CD4-positive, alpha-beta T cell treated with Interleukin-17A for 1 hour (primary cell): ENCODE data around the gene CCDC32.

Source experiments
- DNase-seq: peaks from one replicate; pipeline ENCODE4 v3.0.0-alpha.2; 2020

Gene CCDC32

DNA sequence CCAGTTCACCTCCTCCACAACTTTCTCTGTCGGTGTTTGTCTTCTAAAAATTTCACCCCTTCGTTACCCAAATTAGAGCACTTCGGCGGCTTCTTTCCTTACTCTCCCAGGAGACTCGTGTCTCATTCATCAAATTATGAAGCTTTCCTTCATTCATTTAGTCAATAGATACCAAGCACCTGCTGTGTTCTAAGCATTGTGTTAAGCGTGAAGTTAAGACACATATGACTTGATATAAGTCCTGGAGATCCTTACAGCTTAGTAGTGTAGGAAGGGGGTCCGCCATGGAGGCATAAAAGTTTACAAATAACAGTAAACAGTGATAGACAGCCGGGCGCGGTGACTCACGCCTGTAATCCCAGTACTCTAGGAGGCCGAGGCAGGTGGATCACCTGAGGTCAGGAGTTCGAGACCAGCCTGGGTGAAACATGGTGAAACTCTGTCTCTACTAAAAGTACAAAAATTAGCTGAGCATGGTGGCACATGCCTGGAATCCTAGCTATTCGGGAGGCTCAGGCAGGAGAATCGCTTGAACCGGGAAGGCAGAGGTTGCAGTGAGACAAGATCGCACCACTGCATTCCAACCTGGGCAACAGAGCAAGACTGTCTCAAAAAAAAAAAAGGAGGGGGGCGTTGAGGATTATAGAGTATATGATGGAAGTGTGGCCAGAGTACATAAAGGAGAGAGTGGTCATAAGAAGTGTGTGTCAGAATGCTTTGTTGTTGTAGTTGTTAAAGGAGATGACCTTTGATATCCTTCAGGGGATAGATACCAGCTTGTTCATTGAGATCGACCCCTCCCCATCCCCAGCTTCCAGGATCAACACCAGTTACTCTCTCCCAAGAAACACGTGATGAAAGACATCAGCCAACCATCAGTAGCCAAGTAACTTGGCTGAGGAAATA is 744 bp upstream of the CCDC32 start:
- no peak for DNase-seq

DNA sequence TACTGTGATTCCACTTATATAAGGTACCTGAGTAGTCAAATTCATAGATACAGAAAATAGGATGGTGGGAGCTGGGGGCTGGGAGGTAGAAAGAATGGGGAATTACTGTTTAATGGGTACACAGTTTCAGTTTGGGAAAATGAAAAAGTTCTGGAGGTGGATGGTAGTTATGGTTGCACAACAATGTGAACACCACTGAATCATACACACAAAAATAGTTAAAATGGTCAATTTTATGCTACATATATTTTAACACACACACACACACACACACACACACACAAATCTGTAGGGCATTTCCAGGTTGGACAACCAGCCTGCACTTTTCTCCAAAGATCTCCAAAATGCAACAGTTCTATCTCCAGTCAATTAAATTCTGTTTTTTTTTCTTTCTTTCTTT is 1.4 kb downstream of the CCDC32 start:
- DNase-seq, result no peak

DNA sequence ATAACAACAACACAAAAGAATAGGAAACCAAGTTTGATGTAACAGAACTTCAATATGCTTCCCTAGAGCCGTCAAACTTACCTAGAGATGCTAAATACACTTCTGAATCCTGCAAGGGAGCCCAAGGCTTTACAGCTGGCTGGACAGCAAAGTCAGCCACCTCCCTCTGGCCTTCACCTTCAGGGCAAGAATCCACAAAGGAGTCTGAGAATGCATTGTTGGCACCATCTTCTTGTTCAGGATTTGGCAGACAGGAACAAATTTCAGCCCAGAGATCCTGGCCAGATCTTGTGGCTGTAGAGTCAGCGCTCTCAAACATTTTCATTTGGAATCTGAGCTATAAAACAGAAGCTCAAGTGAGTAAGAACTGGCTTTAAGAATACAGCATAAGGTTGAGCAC is 2.2 kb downstream of the CCDC32 start:
- DNase-seq, result no peak

DNA sequence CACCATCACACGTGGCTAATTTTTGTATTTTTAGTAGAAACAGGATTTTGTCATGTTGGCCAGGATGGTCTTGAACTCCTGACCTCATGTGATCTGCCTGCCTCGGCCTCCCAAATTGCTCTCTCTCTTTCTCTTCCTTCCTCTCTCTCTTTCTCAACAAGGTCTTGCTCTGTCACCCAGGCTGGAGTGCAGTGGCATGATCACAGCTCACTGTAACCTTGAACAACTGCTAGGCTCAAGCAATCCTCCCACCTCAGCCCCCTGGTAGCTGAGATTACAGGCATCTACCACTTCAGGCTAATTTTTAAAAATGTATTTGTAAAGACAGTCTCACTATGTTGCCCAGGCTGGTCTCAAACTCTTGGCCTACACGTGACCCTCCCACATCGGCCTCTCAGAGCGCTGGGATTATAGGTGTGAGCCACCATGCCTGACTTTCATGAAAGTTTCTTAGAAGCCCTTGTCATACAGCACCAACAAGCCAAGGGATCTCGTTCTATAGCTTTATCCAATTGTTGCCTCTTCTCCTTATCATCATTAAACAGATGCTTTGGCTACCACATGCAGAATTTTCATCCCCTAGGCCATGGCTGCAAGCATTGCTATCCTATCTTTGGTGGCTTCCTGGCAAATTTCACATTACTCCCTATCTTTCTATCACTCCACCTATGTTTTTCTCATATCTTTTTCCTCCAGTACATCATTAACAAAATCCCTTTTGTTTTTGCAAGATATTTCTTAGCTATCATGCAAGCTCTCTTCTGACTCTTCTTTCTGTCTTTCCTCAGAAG is 5.7 kb downstream of the CCDC32 start:
- DNase-seq, result no peak

DNA sequence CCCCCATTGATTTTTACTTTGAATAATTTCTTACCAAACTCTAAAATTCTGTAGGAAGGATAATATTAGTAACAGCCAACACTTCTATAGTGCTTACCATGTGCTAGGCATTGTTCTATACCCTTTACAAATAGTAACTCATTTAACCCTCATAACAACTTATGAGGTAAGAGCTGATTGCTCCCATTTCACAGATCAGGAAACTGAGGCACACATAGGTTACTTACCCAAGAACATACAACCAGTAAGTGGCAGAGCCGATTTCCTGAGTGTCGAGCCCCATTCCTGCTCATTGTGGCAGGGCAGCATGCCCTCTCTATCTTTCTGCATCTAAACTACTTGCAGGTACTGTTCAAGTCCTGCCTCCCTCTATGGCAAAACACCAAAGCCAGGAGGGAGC is 9.0 kb downstream of the CCDC32 start:
- no peak for DNase-seq

DNA sequence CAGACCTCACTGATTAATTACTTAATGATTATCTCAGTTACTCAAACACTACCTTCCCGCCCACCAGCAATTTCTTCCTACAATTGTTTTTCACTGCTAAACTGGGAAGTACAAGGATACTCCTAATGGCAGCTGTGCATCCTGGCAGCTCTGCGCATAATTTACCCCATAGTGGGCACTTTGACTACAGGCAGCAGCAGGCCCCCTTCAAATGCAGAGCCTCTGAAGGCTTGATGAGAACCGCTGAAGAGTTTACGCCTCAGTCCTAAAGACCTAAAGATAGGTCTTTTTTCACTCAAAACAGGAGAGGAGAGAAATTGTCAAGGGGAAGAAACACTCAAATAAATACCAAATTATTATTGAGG is 10.7 kb downstream of the CCDC32 start:
- no peak for DNase-seq

DNA sequence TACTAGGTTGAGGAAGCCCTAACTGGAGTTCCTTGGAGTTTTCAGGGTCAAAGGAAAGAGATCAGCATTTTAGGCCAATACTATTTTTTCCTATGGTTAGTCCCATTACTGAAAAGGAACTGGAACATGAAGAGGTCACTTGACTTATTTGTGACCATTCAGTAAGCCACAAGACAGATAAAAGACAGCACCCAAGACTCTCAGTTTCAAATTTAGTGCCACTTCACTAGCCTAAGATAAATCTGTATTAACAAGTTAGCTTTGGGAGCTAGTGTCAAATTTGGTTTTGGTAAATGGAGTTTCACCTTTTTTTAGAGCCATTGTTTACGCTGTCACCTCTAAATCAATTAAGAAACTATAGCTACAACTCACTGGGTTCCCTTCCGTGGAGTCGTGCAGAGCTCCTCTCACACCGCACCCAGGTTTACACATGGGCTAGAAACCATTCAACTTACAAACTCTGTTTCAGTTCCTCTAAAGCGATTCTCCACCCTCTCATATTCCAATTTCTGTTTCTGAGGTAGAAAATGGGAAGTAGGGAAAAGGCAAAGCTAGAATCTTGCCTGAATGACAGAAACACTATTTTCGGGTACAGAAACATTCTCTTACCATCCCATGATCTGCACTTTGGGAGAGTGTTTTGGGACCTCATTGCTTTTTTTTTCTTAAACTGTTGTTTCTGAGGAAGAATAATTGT is 14.4 kb downstream of the CCDC32 start:
- DNase-seq, result peak; percentile 16

DNA sequence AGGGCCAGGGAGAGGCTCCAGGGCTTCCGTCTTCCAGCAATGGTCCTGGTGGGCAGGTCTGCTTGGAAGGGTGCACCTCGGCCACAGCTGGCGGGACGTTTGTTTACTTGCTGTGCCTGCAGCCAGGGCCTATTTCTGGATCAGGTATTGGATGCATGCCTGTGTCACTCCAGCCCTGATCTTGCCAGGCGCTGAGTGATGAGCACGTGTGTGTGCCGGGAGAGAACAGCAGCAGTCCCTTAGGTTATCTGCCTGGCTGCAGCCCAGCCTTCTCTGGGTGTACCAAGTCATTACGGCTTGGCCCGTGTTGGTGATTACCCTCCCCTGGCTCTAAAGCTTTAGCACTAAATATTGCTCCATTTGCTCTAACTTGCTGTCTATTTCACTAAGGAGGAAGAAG is 14.9 kb downstream of the CCDC32 start:
- DNase-seq, result no peak

DNA sequence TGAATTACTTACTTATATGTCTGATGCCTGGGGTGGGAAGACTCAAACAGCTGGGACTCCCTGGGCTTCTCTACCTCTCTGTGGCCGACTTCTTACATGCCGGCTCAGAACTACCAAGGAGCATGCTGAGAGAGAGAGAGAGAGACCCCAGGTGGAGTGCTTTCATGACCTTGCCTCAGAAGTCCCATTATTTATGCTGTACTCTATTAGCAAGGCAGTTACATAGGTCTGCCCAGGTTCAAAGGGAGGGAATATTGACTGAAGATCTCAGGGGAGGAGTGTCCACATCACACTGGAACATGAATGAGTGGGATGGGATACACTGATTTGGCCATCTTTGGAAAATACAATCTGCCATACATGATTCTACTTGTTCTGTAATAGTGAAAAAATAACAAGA is 16.2 kb downstream of the CCDC32 start:
- DNase-seq, result no peak

DNA sequence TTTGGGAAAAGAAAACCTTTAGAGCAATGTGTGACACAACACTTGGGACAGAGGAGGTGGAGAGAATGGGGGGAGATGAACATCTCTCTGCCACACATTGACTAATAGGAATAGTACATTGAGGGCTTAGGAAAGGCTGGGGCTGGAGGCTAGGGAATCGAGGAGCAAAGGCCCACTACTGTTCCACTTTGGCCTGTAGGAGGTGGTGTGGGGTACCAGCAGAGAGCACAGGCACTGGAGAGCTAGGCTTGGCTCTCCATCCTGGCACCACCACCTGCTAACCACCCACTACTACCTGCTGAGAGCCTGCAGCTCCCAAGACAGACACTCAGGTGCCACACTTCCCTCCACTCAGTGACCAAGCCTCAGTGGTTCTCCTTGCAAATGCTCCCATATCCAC is 19.4 kb downstream of the CCDC32 start:
- no peak for DNase-seq

DNA sequence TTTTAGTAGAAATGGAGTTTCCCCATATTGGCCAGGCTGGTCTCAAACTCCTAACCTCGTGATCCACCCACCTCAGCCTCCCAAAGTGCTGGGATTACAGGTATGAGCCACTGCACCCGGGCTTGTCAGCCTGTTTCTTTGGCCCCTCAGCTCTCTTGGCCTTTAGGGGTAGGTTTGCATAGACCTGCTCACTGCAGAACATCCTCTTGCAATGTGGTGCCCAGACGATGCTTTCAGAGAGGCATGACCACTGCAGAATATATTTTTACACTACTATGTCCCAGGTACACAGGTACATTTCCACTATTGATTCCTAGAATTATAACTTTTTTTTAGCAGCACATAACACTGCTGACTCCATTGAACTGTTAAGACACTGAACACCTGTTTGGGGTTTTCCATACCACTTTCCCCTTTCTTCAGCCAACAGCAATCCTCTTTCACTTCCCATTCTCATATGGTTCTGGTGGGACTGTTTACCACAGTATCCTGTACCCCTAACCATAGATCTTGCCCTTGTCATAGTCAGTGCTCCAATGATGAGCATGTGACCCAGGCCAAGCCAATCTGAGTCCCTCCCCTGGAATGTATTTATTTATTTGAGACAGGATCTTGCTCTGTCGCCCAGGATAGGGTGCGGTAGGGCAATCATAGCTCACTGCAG is 21.1 kb downstream of the CCDC32 start:
- DNase-seq, result no peak

DNA sequence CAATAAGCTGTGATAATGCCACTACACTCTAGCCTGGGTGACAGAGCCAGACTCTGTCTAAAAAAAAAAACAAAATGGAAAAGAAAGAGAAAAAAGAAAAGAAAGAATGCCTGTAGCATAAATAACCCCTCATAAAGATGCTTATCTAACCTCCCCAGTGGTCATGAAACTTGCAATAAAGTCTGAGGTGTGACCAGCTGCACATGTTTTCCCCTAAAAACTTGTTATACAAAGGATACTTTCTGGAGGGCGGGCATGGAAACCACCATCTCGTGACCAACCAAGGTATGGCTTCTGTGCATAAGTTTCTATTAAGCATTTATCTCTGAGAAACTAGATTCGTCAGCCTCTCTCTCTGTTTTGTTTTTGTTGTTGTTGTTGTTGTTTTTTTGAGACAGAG is 21.8 kb downstream of the CCDC32 start:
- DNase-seq, result no peak

DNA sequence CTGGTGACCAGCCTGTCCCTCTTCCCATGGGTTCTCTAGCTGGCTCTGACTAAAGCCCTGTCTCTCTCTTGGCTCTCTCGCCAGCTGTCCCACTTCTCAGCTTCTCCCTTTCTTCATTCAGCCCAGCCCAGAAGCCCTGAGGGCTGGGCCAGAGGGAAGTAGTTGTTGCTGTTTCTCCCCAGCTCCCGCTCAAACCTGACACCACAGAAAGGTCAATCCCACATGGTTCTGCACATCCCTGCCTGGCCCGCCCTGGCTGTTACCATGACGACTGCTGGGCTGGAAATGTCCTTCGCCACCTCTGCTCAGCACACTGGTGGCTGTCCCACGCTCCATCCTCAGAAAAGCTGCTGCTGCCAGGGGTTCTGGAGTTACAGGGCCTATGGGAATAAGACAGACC is 25.9 kb downstream of the CCDC32 start:
- DNase-seq, result no peak

DNA sequence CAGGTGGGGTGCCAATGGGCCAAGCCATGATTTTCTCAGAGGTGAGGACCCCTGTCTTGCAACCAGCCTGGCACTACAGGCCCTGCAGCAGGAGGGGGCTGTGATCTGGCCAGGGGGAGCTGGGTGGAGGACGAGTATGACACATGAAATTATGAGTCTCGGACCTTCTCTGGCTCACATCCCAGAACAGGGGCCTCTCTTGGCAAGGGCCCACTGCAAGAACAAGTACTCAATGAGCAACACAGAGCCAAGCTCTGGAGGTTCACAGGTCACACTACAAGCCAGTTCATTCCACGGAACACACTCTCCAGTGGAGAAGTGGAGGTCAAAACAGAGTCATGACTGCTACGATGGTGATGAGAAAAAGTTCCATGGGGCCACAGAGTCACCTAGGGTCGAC is 28.3 kb downstream of the CCDC32 start:
- no peak for DNase-seq

DNA sequence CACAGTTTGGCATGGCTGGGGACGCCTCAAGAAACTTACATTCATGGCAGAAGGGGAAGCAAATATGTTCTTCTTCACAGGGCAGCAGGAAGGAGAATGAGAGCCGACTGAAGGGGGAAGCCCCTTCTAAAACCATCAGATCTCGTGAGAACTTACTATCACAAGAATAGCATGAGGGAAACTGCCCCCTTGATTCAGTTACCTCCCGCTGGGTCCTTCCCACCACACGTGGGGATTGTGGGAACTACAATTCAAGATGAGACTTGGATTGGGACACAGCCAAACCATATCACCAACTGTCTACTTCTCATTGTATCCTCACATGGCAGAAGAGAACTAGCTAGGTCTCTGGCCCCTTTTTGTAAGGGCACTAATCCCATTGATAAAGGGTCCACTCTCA is 30.5 kb downstream of the CCDC32 start:
- DNase-seq, result no peak

DNA sequence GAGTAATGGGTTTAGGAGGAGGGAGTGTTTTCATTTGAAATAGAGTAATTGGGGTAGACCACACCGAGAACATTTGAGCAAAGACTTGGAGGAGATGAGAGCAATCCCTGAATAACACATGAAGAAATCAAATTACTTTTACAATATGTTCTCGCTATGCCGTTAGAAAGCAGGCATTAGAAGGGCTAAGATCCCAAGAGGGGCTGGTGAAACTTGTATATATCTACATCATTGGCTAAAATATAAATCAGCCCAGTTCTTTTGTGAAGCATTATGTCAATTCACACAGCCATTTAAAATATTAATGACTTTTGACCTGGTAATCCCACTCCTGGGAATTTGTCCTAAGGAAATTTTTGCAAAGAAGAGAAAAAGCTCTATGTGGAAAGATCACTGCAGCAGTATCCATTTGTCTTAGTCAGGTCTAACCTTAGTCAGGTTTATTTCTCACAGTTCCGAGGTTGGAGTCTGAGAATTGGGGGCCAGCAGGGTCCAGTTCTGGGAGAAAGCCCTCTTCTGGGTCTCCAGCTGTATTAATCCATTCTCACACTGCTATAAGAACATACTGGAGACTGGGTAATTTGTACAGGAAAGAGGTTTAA is 31.0 kb downstream of the CCDC32 start:
- no peak for DNase-seq

DNA sequence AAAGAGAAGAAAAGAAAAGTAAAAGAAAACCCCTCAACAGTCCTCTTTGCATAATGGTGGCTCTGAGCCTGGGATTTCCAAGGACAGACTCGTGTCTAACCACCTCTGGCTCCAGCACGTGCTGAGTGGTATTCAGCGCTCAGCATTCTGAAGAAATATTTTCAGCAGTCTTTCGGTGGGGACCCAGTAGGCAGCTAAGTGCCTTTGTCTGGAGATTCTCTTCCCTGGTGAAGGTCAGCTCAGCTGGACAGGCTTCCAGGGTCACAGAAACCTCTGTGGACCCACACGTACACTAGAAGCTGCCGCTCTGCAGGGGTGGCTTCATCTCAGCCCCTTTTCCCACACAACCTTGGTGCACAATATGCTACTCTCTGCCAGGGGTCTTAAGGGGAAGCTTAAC is 36.0 kb downstream of the CCDC32 start:
- no peak for DNase-seq

DNA sequence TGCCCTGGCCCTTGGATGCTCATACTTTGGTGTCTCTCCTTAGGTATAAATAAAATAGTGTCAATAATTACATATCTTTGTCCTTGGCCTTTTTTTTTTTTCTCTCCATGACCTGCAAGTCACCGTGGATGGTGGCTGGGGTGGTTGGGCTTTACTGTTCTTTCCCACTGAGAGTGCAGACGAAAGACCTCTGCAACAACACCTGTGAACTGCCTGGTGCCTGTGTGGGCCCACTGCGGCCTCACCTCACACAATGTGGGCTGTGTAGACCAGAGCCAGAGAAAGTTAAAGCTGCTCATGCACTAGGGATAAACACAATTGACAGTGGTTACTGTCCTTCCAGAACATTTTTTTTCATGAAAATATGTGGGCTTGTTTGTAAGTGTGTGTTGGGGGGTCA is 39.0 kb downstream of the CCDC32 start:
- no peak for DNase-seq

DNA sequence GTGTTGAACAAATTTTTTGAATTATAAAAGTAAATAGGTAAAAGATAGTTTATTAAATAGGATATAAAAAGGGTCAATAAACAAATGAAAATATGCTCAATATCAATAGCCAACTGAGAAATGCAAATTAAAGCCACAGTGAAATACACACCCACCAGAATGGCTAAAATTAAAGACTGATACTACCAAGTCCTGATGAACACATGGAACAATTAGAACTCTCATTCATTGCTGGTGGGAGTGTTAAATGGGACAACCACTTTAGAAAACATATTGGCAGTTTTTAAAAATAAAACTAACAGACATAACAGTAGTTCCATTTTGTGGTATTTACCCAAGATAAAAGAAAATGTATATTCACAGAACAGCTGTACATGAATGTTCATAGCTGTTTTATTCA is 41.2 kb downstream of the CCDC32 start:
- DNase-seq, result no peak

DNA sequence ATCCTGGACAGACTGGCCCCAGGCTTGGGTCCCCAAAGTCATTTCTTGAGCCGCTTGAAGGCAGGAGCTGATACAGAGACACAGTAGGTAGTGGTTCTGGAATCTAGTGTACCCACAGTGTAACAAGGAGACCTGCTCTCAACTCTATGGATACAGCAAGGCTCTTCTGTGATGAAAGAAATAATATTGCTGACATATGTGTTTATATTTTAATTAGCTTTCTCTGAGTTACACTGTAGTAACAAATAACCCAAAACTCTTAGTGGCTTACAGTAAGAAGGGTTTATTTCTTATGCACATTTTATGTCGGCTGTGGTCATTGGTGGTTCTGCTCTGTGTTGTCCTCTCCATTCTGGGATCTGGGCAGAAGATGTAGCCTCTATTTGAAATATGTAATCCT is 48.5 kb downstream of the CCDC32 start:
- DNase-seq, result no peak

DNA sequence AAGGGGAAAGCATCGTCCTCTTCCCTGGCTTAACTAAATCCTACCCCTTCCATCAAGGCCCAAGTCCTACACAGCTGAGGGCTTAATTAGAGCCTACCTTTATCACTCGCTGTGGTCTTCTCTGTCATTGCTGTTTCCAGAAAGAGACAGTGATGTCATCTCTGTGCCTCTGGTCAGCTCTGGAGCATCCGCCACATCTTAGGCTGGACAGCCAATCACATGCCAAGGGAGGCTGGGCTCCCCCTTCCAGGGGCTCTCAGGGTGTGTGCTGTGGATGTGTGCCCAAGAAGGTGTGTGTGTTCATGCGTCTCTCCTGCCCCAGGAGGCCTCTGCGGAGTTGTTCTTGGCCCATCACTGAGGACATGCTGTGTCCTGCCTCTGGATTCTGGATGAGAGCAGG is 51.2 kb downstream of the CCDC32 start:
- no peak for DNase-seq

DNA sequence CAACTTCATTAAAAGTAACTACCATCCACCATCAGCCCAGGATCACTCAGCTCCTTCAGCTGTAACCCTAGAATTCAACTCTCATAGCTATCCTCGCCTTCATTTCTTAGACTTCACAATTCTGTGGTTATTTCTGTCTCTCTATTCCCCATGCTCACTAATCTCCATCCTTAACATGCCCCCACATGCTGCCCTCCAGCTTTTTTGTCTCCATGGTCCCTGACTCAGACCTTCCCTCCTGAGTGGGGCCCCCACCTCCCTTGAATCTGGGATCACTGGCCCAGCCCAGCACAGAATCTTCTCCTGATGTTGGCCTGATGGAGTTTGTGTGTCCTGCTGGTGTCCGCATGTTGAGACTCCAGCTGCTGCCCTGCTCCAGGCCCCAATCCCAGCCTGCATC is 52.4 kb downstream of the CCDC32 start:
- DNase-seq, result no peak
